Measurements from ENCODE around the gene ATP2B2.

Gene ATP2B2

DNA sequence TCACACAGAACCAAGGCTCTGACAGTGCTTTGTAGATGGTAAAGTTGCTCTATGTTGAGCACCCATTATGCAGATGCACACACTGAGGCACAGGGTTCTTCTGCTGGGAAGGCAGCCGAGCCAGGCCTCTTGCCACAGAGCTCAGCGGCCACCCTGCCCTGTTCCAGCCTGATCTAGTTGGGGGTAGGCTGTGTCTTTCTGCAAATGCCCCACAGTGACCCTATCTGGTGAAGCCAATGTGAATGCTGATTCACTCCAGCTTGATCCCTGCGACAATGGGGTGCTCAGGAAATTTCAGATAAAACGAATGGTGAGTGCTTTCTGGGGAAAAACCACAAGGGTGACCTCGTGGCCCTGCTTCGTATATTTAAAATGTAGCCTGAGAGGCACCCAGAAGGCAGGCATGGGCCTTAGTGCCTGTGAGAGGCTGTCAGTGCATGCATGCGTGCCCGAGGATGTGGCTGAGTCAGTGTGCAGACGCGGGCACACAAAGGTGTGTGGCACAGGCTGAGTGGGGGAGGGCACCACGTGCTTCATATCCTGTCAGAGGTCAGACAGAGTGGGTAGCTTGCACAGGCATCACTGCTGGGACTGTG is 85.7 kb downstream of the ATP2B2 start:
- peak overlapping the region in 6 of 11 experiments; percentile 2 to 95 (median 82); a peak in 6 of 22 replicates for H3K27ac ChIP-seq
- peak overlapping the region; percentile 36 to 94 (median 90); a peak in 20 of 22 replicates for H3K4me2 ChIP-seq
- no peak overlapping the region for H3K4me3 ChIP-seq
- peak overlapping the region in 5 of 11 experiments; percentile 13 to 65 (median 15); a peak in 5 of 22 replicates for H3K9ac ChIP-seq
- H3K27me3 ChIP-seq = peaks cover 0 to 8% (median 0%) of the 10 kb centered on the region in 11 experiments; a peak in 1 of 22 replicates
- H3K4me1 ChIP-seq = peaks cover 33 to 96% (median 78%) of the 10 kb centered on the region in 10 experiments
- no peak for TF ChIP-seq Cebpa-rat (IDR thresholded peaks at IDR 0.05)
- no peaks in the 10 kb centered on the region for H3K36me3 ChIP-seq
- H3K9me3 ChIP-seq (replicated peaks in 1 of 11) = no peaks in the 10 kb centered on the region
- no peaks in the 10 kb centered on the region for H4K20me1 ChIP-seq

DNA sequence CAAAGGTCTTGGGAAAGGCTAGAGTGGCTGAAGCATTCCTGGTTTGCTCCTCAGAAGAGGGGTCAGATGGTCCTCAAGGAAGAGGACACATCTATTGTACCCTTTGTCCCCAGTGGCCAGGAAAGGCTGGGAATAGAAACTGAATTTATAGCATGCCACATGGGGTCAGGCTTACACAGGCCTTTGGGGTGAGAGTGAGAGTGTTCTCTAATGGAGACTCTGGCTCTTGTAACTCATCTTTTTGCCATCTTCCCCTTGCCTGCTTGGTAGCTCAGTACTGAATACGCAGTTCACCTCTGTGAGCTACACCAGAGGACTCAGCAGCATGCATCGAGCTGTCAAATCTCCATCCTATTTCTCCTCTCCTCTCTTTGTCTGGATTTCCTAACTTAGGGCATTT is 87.5 kb downstream of the ATP2B2 start:
- Histone ChIP-seq H3K9ac (no peak overlapping the region), H3K9me3 (replicated peaks in 1 of 11) (no peaks in the 10 kb centered on the region), H4K20me1 (no peaks in the 10 kb centered on the region), H3K4me1 (peaks cover 25 to 93% (median 71%) of the 10 kb centered on the region in 10 experiments), H3K4me2 (peak overlapping the region in 1 of 11 experiments; percentile 10; a peak in 1 of 22 replicates), H3K36me3 (no peaks in the 10 kb centered on the region), H3K27ac (no peak overlapping the region), H3K27me3 (peaks cover 0 to 8% (median 0%) of the 10 kb centered on the region in 11 experiments; a peak in 1 of 22 replicates), H3K4me3 (no peak overlapping the region)
- TF ChIP-seq Cebpa-rat (IDR thresholded peaks at IDR 0.05) = no peak

DNA sequence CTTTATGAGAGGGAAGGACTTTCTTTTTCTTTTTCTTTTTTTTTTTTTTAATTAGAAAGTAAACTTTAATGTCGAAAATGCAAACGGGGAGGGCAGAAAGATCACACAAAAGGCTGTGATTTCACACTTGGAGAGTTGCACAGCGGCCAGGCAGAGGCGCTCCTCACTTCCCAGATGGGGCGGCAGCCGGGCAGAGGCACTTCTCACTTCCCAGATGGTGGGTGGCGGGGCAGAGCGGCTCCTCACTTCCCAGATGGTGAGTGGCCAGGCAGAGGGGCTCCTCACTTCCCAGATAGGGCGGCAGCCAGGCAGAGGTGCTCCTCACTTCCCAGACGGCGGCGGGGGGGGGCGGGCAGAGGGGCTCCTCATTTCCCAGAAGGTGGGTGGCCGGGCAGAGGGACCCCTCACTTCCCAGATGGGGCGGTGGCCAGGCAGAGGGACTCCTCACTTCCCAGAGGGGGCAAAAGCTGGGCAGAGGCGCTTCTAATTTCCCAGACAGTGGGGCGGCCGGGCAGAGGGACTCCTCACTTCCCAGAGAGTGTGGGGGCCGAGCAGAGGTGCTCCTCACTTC is 88.6 kb downstream of the ATP2B2 start:
- TF ChIP-seq Cebpa-rat (IDR thresholded peaks at IDR 0.05) = no peak

DNA sequence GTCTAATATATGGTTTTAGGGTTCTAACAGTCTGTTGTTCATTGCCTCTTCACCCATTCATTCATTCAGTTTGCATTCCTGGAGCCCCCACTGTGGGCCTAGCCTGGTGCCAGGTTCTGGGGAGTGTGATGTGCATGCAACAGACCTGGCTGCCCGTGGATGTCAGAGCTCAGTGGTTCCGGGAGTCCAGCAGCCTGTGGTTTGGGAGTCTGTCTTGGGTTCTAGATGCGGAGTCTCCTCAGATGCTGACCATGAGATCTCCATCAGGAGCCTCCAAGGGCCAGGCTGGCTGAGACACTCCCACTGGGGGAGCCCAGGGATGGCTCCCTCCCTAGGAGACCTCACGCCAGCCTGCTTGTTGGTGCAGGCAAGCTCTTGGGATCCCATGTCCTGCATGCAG is 92.3 kb downstream of the ATP2B2 start:
- Histone ChIP-seq H3K4me2 (peak overlapping the region in 8 of 11 experiments; percentile 1 to 45 (median 24); a peak in 5 of 22 replicates), H3K36me3 (peaks cover 0 to 21% (median 0%) of the 10 kb centered on the region in 11 experiments; a peak in 5 of 22 replicates), H3K4me3 (no peak overlapping the region), H3K9me3 (replicated peaks in 1 of 11) (no peaks in the 10 kb centered on the region), H3K4me1 (peaks cover 4 to 55% (median 29%) of the 10 kb centered on the region in 10 experiments; a peak in 18 of 20 replicates), H3K9ac (no peak overlapping the region; a peak in 1 of 22 replicates), H3K27ac (no peak overlapping the region), H4K20me1 (no peaks in the 10 kb centered on the region), H3K27me3 (no peaks in the 10 kb centered on the region)
- no peak for TF ChIP-seq Cebpa-rat (IDR thresholded peaks at IDR 0.05)

More for the DNA sequence above, 88.6 kb downstream of the ATP2B2 start:
- peak overlapping the region in 4 of 11 experiments; percentile 35 to 55 (median 45); a peak in 6 of 22 replicates for H3K27ac ChIP-seq
- peak overlapping the region; percentile 21 to 75 (median 58); a peak in 21 of 22 replicates for H3K4me2 ChIP-seq
- H4K20me1 ChIP-seq = no peaks in the 10 kb centered on the region
- peaks cover 0 to 5% (median 0%) of the 10 kb centered on the region in 11 experiments; a peak in 1 of 22 replicates for H3K36me3 ChIP-seq
- H3K9ac ChIP-seq = peak overlapping the region in 4 of 11 experiments; percentile 6 to 46 (median 42); a peak in 6 of 22 replicates
- H3K4me1 ChIP-seq = peaks cover 20 to 88% (median 61%) of the 10 kb centered on the region in 10 experiments
- H3K9me3 ChIP-seq (replicated peaks in 1 of 11) = no peaks in the 10 kb centered on the region
- no peak overlapping the region for H3K4me3 ChIP-seq
- peaks cover 0 to 8% (median 0%) of the 10 kb centered on the region in 11 experiments; a peak in 1 of 22 replicates for H3K27me3 ChIP-seq

DNA sequence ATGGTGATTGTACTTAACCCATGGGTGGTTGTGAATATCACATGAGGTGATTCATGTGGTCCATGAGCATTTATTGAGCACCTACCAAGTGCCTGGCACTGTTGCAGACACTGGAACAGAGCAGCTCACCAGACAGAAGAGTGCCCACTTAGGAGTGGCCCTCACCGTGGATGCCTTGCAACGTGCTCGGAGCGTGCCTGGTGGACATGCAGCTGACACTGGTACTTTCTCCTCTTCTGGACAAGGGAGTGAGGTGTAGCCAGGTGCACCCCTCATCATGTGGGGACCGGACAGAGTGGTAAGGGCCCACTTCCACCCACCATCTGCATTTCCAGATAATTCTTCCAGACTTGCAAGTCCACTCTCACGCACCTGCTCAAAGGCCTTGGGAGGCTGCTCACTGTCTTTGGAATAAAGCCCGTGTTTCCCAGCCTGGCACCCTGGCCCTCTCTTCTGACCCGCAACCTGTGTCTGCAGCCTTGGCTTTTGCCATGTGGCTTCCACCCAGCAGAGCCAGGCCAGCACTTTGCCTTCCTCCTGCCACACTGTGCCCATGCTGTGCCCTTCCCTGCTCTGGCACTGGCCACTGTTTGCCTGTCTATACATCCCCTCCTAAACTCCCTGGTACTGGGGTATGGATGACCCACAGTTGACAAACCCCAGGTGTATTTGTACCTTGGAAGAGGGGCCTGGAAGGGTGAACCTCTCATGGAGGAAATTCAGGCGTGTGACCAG is 93.6 kb downstream of the ATP2B2 start:
- H3K4me1 ChIP-seq = peaks cover 4 to 52% (median 23%) of the 10 kb centered on the region in 10 experiments; a peak in 18 of 20 replicates
- TF ChIP-seq Cebpa-rat (IDR thresholded peaks at IDR 0.05) = no peak
- no peak overlapping the region for H3K4me2 ChIP-seq
- H3K27ac ChIP-seq = no peak overlapping the region
- H3K36me3 ChIP-seq = peaks cover 0 to 31% (median 0%) of the 10 kb centered on the region in 11 experiments; a peak in 5 of 22 replicates
- no peaks in the 10 kb centered on the region for H3K27me3 ChIP-seq
- no peaks in the 10 kb centered on the region for H3K9me3 ChIP-seq (replicated peaks in 1 of 11)
- H3K4me3 ChIP-seq = no peak overlapping the region
- no peak overlapping the region; a peak in 2 of 22 replicates for H3K9ac ChIP-seq
- H4K20me1 ChIP-seq = no peaks in the 10 kb centered on the region

DNA sequence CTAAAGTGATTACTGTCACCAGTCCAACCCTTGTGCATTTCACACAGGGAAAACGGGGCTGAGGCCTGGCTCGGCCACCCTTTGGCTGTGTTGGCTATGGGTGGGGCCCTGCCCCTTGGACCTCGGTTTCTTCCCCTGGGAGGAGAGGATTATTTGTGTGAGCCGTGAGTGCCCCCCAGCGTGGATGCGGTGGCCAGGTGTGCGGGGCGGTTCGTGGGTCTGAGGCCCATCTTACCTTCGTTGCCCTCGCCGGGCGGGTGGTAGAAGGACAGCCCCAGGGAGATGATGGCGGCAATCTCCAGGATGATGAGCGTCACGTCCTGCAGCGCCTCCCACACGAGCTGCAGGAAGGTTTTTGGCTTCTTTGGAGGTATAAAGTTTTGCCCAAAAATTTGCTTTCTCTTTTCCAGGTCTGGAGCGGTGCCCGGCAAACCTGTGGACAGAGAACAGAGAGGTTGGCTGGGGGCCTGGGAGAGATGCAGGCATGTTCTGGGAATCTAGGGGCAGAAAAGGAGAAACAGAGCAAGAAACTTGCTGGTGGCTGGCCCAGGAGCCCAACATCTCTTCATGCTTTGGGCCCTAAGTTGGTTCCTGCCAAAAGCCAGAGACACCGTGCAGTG is 94.9 kb downstream of the ATP2B2 start:
- Histone ChIP-seq H3K27me3 (no peaks in the 10 kb centered on the region), H3K27ac (no peak overlapping the region), H3K9ac (no peak overlapping the region), H3K4me1 (peaks cover 0 to 39% (median 12%) of the 10 kb centered on the region in 10 experiments; a peak in 16 of 20 replicates), H3K36me3 (peaks cover 0 to 33% (median 0%) of the 10 kb centered on the region in 11 experiments; a peak in 6 of 22 replicates), H3K4me3 (no peak overlapping the region), H4K20me1 (no peaks in the 10 kb centered on the region), H3K4me2 (no peak overlapping the region), H3K9me3 (replicated peaks in 1 of 11) (no peaks in the 10 kb centered on the region)
- no peak for TF ChIP-seq Cebpa-rat (IDR thresholded peaks at IDR 0.05)

DNA sequence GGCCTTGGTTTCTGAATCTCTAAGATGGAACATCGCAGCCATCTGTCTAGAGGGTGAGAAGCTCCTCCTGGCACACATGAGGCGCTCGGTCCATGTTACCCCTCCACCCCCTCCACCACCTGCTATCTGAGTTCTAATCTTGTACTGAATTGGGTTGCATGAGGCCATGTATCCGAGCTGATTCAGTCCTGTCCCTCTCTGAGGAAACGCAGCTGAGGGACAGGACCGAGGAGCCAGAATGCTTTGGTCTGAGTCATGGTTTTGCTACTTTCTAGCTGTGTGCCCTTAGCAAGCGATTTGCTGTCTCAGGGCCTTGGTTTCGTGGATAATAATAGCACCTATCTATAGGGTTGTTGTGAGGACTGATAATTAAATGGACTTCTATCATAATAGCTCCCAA is 96.7 kb downstream of the ATP2B2 start:
- H3K27me3 ChIP-seq = no peaks in the 10 kb centered on the region
- no peaks in the 10 kb centered on the region for H3K9me3 ChIP-seq (replicated peaks in 1 of 11)
- no peak overlapping the region for H3K4me2 ChIP-seq
- no peak overlapping the region for H3K4me3 ChIP-seq
- no peak overlapping the region for H3K27ac ChIP-seq
- TF ChIP-seq Cebpa-rat (IDR thresholded peaks at IDR 0.05) = no peak
- peaks cover 0 to 29% (median 7%) of the 10 kb centered on the region in 10 experiments; a peak in 16 of 20 replicates for H3K4me1 ChIP-seq
- H3K36me3 ChIP-seq = peaks cover 0 to 45% (median 0%) of the 10 kb centered on the region in 11 experiments; a peak in 7 of 22 replicates
- H4K20me1 ChIP-seq = no peaks in the 10 kb centered on the region
- H3K9ac ChIP-seq = no peak overlapping the region

DNA sequence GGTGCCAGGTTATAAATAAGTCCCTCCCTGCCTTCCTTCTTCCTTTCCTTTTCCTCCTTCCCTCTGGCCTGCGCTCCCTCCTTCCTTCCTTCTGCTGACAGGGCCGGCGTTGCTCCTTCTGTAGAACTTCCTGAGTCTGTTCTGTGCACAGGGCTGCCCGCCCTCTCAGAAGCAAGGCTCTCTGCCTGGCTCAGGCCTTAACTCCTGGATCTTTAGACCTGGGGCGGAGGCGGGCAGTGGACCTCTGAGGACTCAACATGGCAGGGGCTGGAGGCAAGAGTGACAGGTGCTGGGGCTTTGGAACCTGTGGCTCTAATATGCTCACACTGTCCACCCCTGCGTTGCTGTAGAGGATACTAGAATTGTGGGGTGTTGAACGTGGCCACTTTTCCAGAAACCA is 98.0 kb downstream of the ATP2B2 start:
- TF ChIP-seq Cebpa-rat (IDR thresholded peaks at IDR 0.05) = no peak
- Histone ChIP-seq H3K4me3 (no peak overlapping the region), H3K36me3 (peaks cover 0 to 52% (median 2%) of the 10 kb centered on the region in 11 experiments; a peak in 8 of 22 replicates), H3K9me3 (replicated peaks in 1 of 11) (no peaks in the 10 kb centered on the region), H3K4me2 (no peak overlapping the region), H3K27me3 (no peaks in the 10 kb centered on the region), H4K20me1 (no peaks in the 10 kb centered on the region), H3K4me1 (peaks cover 0 to 16% (median 0%) of the 10 kb centered on the region in 10 experiments; a peak in 3 of 20 replicates), H3K9ac (no peak overlapping the region), H3K27ac (no peak overlapping the region)

Data from BLaER1 treated with 17β-estradiol and CSF1 and Interleukin-3, amounts not matched to agents 10 nM and 100 nM (cell line).